Activated CD8-positive, alpha-beta memory T cell treated with anti-CD3 and anti-CD28 coated beads, Interleukin-2, amount 50 U/mL, for 24 hours (primary cell): ENCODE data around the gene IQGAP3.
"Not testable (repeated sequence)": the region's sequence is repeated elsewhere in the genome, so short reads cannot be mapped to it uniquely, and the experiment has no call there.

Experiments
- DNase-seq: peaks from one replicate; pipeline ENCODE4 v3.0.0-alpha.2; 2020; ENCODE audit errors: extremely low read depth

The IQGAP3 gene

GRCh38 chr1:156572663-156573018 is 276 bp upstream of the IQGAP3 start:
- DNase-seq: no peak

- no peak for DNase-seq
Observed at GRCh38 chr1:156571261-156571852, 1.0 kb downstream of the IQGAP3 start.

GRCh38 chr1:156566436-156566835 is 5.9 kb downstream of the IQGAP3 start:
- DNase-seq: no peak

GRCh38 chr1:156565519-156565918 is 6.8 kb downstream of the IQGAP3 start:
- DNase-seq: no peak

GRCh38 chr1:156560585-156561163 is 11.7 kb downstream of the IQGAP3 start:
- DNase-seq: no peak

- no peak for DNase-seq
Observed at GRCh38 chr1:156559797-156560385, 12.5 kb downstream of the IQGAP3 start.

GRCh38 chr1:156559086-156559796 is 13.1 kb downstream of the IQGAP3 start:
- DNase-seq: no peak

GRCh38 chr1:156556354-156556753 is 16.0 kb downstream of the IQGAP3 start:
- no peak for DNase-seq

- DNase-seq: no peak
Observed at GRCh38 chr1:156555715-156556114, 16.6 kb downstream of the IQGAP3 start.

GRCh38 chr1:156554971-156555370 is 17.4 kb downstream of the IQGAP3 start:
- DNase-seq: no peak

GRCh38 chr1:156553860-156554485 is 18.4 kb downstream of the IQGAP3 start:
- no peak for DNase-seq

GRCh38 chr1:156552937-156553336 is 19.4 kb downstream of the IQGAP3 start:
- DNase-seq: not testable (repeated sequence)

GRCh38 chr1:156552518-156552917 is 19.8 kb downstream of the IQGAP3 start:
- no peak for DNase-seq

- DNase-seq: no peak
Observed at GRCh38 chr1:156551869-156552268, 20.5 kb downstream of the IQGAP3 start.

- no peak for DNase-seq
Observed at GRCh38 chr1:156551066-156551643, 21.2 kb downstream of the IQGAP3 start.

- no peak for DNase-seq
Observed at GRCh38 chr1:156550346-156550745, 22.0 kb downstream of the IQGAP3 start.

GRCh38 chr1:156549831-156550230 is 22.5 kb downstream of the IQGAP3 start:
- DNase-seq: no peak

GRCh38 chr1:156549390-156549789 is 23.0 kb downstream of the IQGAP3 start:
- no peak for DNase-seq

- no peak for DNase-seq
Observed at GRCh38 chr1:156547982-156548381, 24.4 kb downstream of the IQGAP3 start.

GRCh38 chr1:156547434-156547833 is 24.9 kb downstream of the IQGAP3 start:
- DNase-seq: no peak

- no peak for DNase-seq
Observed at GRCh38 chr1:156546267-156546666, 26.1 kb downstream of the IQGAP3 start.

GRCh38 chr1:156544592-156545102 is 27.7 kb downstream of the IQGAP3 start:
- no peak for DNase-seq
